ENCODE data around the gene CRHR2.

The CRHR2 gene

GRCh38 chr7:30678805-30679204 is 3.5 kb downstream of the CRHR2 start:
- H3K27me3 Mint-ChIP-seq = peaks cover 57% of the 10 kb centered on the region
- peaks cover 11% of the 10 kb centered on the region for H3K4me1 Mint-ChIP-seq
- no peak overlapping the region for H3K4me3 Mint-ChIP-seq
- no peaks in the 10 kb centered on the region for H3K9me3 Mint-ChIP-seq
- no peak for DNase-seq
- no peak overlapping the region for H3K27ac Mint-ChIP-seq
- H3K36me3 Mint-ChIP-seq (ENCODE audit: low read depth) = no peaks in the 10 kb centered on the region
- no peak for ATAC-seq

GRCh38 chr7:30674876-30675275 is 7.4 kb downstream of the CRHR2 start:
- no peak for DNase-seq
- peaks cover 33% of the 10 kb centered on the region for H3K27me3 Mint-ChIP-seq

GRCh38 chr7:30674420-30674819 is 7.8 kb downstream of the CRHR2 start:
- ATAC-seq = no peak

More at GRCh38 chr7:30674876-30675275, 7.4 kb downstream of the CRHR2 start:
- Mint-ChIP-seq H3K9me3 (no peaks in the 10 kb centered on the region), H3K36me3 (ENCODE audit: low read depth) (no peaks in the 10 kb centered on the region), H3K4me3 (no peak overlapping the region), H3K27ac (no peak overlapping the region), H3K4me1 (no peaks in the 10 kb centered on the region)
- no peak for ATAC-seq

GRCh38 chr7:30671793-30672465 is 10.3 kb downstream of the CRHR2 start:
- Mint-ChIP-seq H3K9me3 (no peaks in the 10 kb centered on the region), H3K36me3 (ENCODE audit: low read depth) (no peaks in the 10 kb centered on the region), H3K4me1 (no peaks in the 10 kb centered on the region), H3K4me3 (no peak overlapping the region), H3K27me3 (peaks cover 11% of the 10 kb centered on the region), H3K27ac (no peak overlapping the region)
- DNase-seq (peak; percentile 17), ATAC-seq (no peak)

More at GRCh38 chr7:30674420-30674819, 7.8 kb downstream of the CRHR2 start:
- DNase-seq = no peak
- Mint-ChIP-seq H3K27ac (no peak overlapping the region), H3K27me3 (peaks cover 30% of the 10 kb centered on the region), H3K9me3 (no peaks in the 10 kb centered on the region), H3K4me3 (no peak overlapping the region), H3K36me3 (ENCODE audit: low read depth) (no peaks in the 10 kb centered on the region), H3K4me1 (no peaks in the 10 kb centered on the region)

GRCh38 chr7:30668102-30668501 is 14.2 kb downstream of the CRHR2 start:
- no peak for ATAC-seq
- no peak for DNase-seq

GRCh38 chr7:30667172-30667571 is 15.1 kb downstream of the CRHR2 start:
- peaks cover 5% of the 10 kb centered on the region for H3K27me3 Mint-ChIP-seq
- no peaks in the 10 kb centered on the region for H3K9me3 Mint-ChIP-seq
- no peaks in the 10 kb centered on the region for H3K4me1 Mint-ChIP-seq
- no peak overlapping the region for H3K4me3 Mint-ChIP-seq
- no peak for ATAC-seq
- no peak for DNase-seq
- no peaks in the 10 kb centered on the region for H3K36me3 Mint-ChIP-seq (ENCODE audit: low read depth)
- no peak overlapping the region for H3K27ac Mint-ChIP-seq

More at GRCh38 chr7:30668102-30668501, 14.2 kb downstream of the CRHR2 start:
- H3K4me1 Mint-ChIP-seq = no peaks in the 10 kb centered on the region
- no peaks in the 10 kb centered on the region for H3K9me3 Mint-ChIP-seq
- H3K36me3 Mint-ChIP-seq (ENCODE audit: low read depth) = no peaks in the 10 kb centered on the region
- H3K27me3 Mint-ChIP-seq = peaks cover 9% of the 10 kb centered on the region
- H3K4me3 Mint-ChIP-seq = no peak overlapping the region
- H3K27ac Mint-ChIP-seq = no peak overlapping the region

GRCh38 chr7:30665449-30665848 is 16.8 kb downstream of the CRHR2 start:
- Mint-ChIP-seq H3K9me3 (no peaks in the 10 kb centered on the region), H3K4me1 (no peaks in the 10 kb centered on the region), H3K36me3 (ENCODE audit: low read depth) (no peaks in the 10 kb centered on the region), H3K4me3 (no peak overlapping the region), H3K27me3 (no peaks in the 10 kb centered on the region), H3K27ac (no peak overlapping the region)
- no peak for ATAC-seq
- DNase-seq = no peak

- Mint-ChIP-seq H3K9me3 (no peaks in the 10 kb centered on the region), H3K36me3 (ENCODE audit: low read depth) (no peaks in the 10 kb centered on the region), H3K4me1 (no peaks in the 10 kb centered on the region)
Measured at GRCh38 chr7:30665043-30665442, 17.2 kb downstream of the CRHR2 start.

GRCh38 chr7:30664184-30664885 is 17.9 kb downstream of the CRHR2 start:
- ATAC-seq = peak; percentile 42
- no peaks in the 10 kb centered on the region for H3K36me3 Mint-ChIP-seq (ENCODE audit: low read depth)
- no peaks in the 10 kb centered on the region for H3K4me1 Mint-ChIP-seq
- H3K9me3 Mint-ChIP-seq = no peaks in the 10 kb centered on the region
- H3K4me3 Mint-ChIP-seq = no peak overlapping the region
- H3K27ac Mint-ChIP-seq = no peak overlapping the region
- no peaks in the 10 kb centered on the region for H3K27me3 Mint-ChIP-seq
- DNase-seq = no peak

More at GRCh38 chr7:30665043-30665442, 17.2 kb downstream of the CRHR2 start:
- Mint-ChIP-seq H3K27ac (no peak overlapping the region), H3K27me3 (no peaks in the 10 kb centered on the region), H3K4me3 (no peak overlapping the region)
- DNase-seq = no peak
- ATAC-seq = no peak

- no peaks in the 10 kb centered on the region for H3K9me3 Mint-ChIP-seq
- H3K4me1 Mint-ChIP-seq = no peaks in the 10 kb centered on the region
- no peak for ATAC-seq
- no peak overlapping the region for H3K4me3 Mint-ChIP-seq
- H3K36me3 Mint-ChIP-seq (ENCODE audit: low read depth) = no peaks in the 10 kb centered on the region
- H3K27me3 Mint-ChIP-seq = no peaks in the 10 kb centered on the region
- no peak overlapping the region for H3K27ac Mint-ChIP-seq
- DNase-seq = no peak
Measured at GRCh38 chr7:30663414-30663813, 18.8 kb downstream of the CRHR2 start.

- DNase-seq (no peak), ATAC-seq (no peak)
- Mint-ChIP-seq H3K27ac (no peak overlapping the region), H3K4me1 (no peaks in the 10 kb centered on the region), H3K4me3 (no peak overlapping the region), H3K36me3 (ENCODE audit: low read depth) (no peaks in the 10 kb centered on the region), H3K9me3 (no peaks in the 10 kb centered on the region), H3K27me3 (no peaks in the 10 kb centered on the region)
Measured at GRCh38 chr7:30662431-30662939, 19.8 kb downstream of the CRHR2 start.

- no peak overlapping the region for H3K27ac Mint-ChIP-seq
- no peak for DNase-seq
- H3K9me3 Mint-ChIP-seq = no peaks in the 10 kb centered on the region
- no peaks in the 10 kb centered on the region for H3K36me3 Mint-ChIP-seq (ENCODE audit: low read depth)
- H3K27me3 Mint-ChIP-seq = no peaks in the 10 kb centered on the region
- H3K4me3 Mint-ChIP-seq = no peak overlapping the region
- H3K4me1 Mint-ChIP-seq = no peaks in the 10 kb centered on the region
- ATAC-seq = no peak
Measured at GRCh38 chr7:30661926-30662325, 20.3 kb downstream of the CRHR2 start.

- no peak for DNase-seq
- H3K4me3 Mint-ChIP-seq = no peak overlapping the region
- H3K27ac Mint-ChIP-seq = no peak overlapping the region
- no peaks in the 10 kb centered on the region for H3K4me1 Mint-ChIP-seq
- no peak for ATAC-seq
- no peaks in the 10 kb centered on the region for H3K27me3 Mint-ChIP-seq
- H3K36me3 Mint-ChIP-seq (ENCODE audit: low read depth) = no peaks in the 10 kb centered on the region
- H3K9me3 Mint-ChIP-seq = no peaks in the 10 kb centered on the region
Measured at GRCh38 chr7:30660331-30661255, 21.7 kb downstream of the CRHR2 start.

GRCh38 chr7:30659312-30659711 is 22.9 kb downstream of the CRHR2 start:
- H3K36me3 Mint-ChIP-seq (ENCODE audit: low read depth) = no peaks in the 10 kb centered on the region
- ATAC-seq = no peak
- H3K27me3 Mint-ChIP-seq = no peaks in the 10 kb centered on the region
- H3K4me3 Mint-ChIP-seq = no peak overlapping the region
- H3K9me3 Mint-ChIP-seq = no peaks in the 10 kb centered on the region
- H3K4me1 Mint-ChIP-seq = no peaks in the 10 kb centered on the region
- no peak for DNase-seq
- H3K27ac Mint-ChIP-seq = no peak overlapping the region

Data from activated naive CD8-positive, alpha-beta T cell treated with anti-CD3 and anti-CD28 coated beads, Interleukin-2, amount 50 U/mL, for 24 hours (primary cell).